SH-SY5Y (cell line): ENCODE results near the gene DCHS1.

Experiments used
- GATA2 ChIP-seq: IDR thresholded peaks from 2 replicates; pipeline ENCODE4 v1.6.1; 2011; ENCODE audit warnings: mild to moderate bottlenecking, low read depth, low read length
- GATA3 ChIP-seq: IDR thresholded peaks from 2 replicates; pipeline ENCODE4 v1.6.1; 2011; ENCODE audit warnings: low read depth, mild to moderate bottlenecking, low read length, moderate library complexity

- TF ChIP-seq GATA2 (no peak), GATA3 (no peak)
These were observed 68.9 kb downstream of the DCHS1 start for GRCh38 chr11:6586434-6587359.
